ENCODE data around the gene ZNF236. TPM values are rescaled to one million over a fixed set of nuclear protein-coding genes. Genes with fewer than 3 reads are reported as not detected.
"Not testable (repeated sequence)": the region's sequence is repeated elsewhere in the genome, so short reads cannot be mapped to it uniquely, and the experiment has no call there.

ZNF236 gene
- total and polyA plus RNA-seq, 3 experiments from 2014 or later: 11.1 to 15.9 (median 13.4) TPM

DNA sequence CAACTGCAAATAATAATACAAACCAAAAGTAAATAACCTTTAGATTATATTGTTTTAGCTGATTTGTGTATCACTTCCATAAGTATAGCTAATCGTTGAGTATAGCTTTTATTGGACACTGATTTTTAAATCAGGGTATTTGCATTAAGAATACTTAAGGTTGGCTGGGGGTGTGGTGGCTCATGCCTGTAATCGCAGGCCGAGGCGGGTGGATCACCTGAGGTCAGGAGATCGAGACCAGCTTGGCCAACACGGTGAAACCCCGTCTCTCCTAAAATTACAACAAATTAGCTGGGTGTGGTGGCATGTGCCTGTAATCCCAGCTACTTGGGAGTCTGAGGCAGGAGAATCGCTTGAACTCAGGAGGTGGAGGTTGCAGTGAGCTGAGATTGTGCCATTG, 122.0 kb downstream of the ZNF236 start:
- H3K36me3 Mint-ChIP-seq: peaks cover 20 to 53% (median 39%) of the 10 kb centered on the region in 3 donors
- H3K27ac ChIP-seq (ENCODE audit: low read depth, low read length); CTCF ChIA-PET; H3K27me3 ChIP-seq (ENCODE audit: insufficient read depth, low read length, poor library complexity, severe bottlenecking); H3K36me3 ChIP-seq (ENCODE audit: insufficient read depth, low read length); H3K9me3 ChIP-seq (ENCODE audit: low read length); DNase-seq; H3K4me3 ChIP-seq (ENCODE audit: low read length); POLR2A ChIA-PET; H3K4me3 Mint-ChIP-seq; H3K27ac Mint-ChIP-seq; H3K27me3 Mint-ChIP-seq; H3K9me3 Mint-ChIP-seq: not testable (repeated sequence)
- H3K4me1 ChIP-seq (ENCODE audit: insufficient read depth, low read length): peaks cover 11% of the 10 kb centered on the region
- peaks cover 28 to 37% (median 33%) of the 10 kb centered on the region in 3 donors for H3K4me1 Mint-ChIP-seq

DNA sequence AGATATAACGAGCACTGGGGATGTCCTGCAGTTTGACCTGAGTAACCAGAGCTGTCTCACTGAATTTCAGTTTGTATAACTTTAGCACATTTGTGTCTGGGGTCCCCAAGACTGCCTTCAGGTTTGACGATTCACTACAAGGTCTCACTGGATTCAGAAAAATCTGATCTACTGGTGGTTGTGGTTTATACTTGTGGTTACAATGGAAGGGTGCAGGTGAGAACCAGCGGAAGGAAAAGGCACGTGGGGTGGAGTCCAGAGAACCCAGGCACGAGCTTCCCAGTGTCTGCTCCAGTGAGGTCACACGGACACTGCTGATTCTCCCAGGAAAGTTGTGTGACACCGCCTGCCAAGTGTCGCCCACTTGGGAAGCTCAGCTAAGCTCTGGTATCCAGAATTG, 126.0 kb downstream of the ZNF236 start:
- DNase-seq: no peak
- ChIA-PET POLR2A (no interaction called here), CTCF (no interaction called here)
- H3K27ac Mint-ChIP-seq: peak overlapping the region in 4 of 8 donors; percentile 11 to 61 (median 30)
- Histone ChIP-seq H3K36me3 (ENCODE audit: insufficient read depth, low read length) (peaks cover 9% of the 10 kb centered on the region), H3K4me1 (ENCODE audit: insufficient read depth, low read length) (peaks cover 11% of the 10 kb centered on the region), H3K9me3 (ENCODE audit: low read length) (no peaks in the 10 kb centered on the region), H3K4me3 (ENCODE audit: low read length) (no peak overlapping the region), H3K27ac (ENCODE audit: low read depth, low read length) (no peak overlapping the region), H3K27me3 (ENCODE audit: insufficient read depth, low read length, poor library complexity, severe bottlenecking) (no peaks in the 10 kb centered on the region)
- H3K9me3 Mint-ChIP-seq: peaks cover 0 to 4% (median 0%) of the 10 kb centered on the region in 5 donors
- peaks cover 37 to 73% (median 45%) of the 10 kb centered on the region in 3 donors for H3K36me3 Mint-ChIP-seq
- H3K4me1 Mint-ChIP-seq: peaks cover 42 to 59% (median 54%) of the 10 kb centered on the region in 3 donors
- H3K27me3 Mint-ChIP-seq: peaks cover 0 to 3% of the 10 kb centered on the region in 2 donors
- H3K4me3 Mint-ChIP-seq: peak overlapping the region in 5 of 7 donors; percentile 53 to 73 (median 64)

DNA sequence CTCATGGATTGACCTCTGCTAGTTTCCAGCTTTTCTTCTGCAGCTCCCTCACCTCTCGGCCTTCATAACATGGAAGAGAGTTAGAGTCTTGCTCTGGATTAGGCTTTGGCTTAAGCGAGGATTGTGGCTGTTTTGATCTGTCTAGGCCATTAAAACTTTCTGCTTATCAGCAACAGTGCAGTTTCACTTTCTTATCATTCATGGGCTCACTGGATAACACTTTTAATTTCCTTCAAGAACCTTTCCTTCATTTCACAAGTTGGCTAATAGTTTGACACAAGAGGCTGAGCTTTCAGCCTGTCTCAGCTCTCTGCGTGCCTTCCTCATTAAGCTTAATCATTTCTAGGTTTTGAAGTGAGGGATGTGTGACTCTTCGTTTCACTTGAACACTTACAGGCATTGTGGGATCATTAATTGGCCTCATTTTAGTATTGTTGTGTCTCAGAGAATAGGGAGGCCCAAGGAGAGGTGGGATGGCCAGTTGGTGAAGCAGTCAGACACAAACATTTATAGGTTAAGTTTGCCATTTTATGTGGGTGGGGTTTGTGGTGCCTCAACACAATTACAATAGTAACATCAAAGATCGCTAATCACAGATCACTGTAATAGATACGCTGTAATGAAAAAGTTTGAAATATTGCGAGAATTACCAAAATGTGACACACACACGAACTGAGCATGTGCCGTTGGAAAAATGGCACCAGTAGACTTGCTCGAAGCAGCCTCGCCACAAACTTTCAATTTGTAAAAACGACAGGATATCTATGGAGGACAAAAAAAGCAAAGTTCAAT, 129.3 kb downstream of the ZNF236 start:
- Histone ChIP-seq H3K9me3 (ENCODE audit: low read length) (no peaks in the 10 kb centered on the region), H3K36me3 (ENCODE audit: insufficient read depth, low read length) (peaks cover 13% of the 10 kb centered on the region), H3K27ac (ENCODE audit: low read depth, low read length) (no peak overlapping the region), H3K27me3 (ENCODE audit: insufficient read depth, low read length, poor library complexity, severe bottlenecking) (no peaks in the 10 kb centered on the region), H3K4me1 (ENCODE audit: insufficient read depth, low read length) (peaks cover 11% of the 10 kb centered on the region), H3K4me3 (ENCODE audit: low read length) (no peak overlapping the region)
- ChIA-PET CTCF (no interaction called here), POLR2A (no interaction called here)
- peak overlapping the region in 5 of 8 donors; percentile 16 to 62 (median 30) for H3K27ac Mint-ChIP-seq
- peaks cover 37 to 49% (median 48%) of the 10 kb centered on the region in 3 donors for H3K4me1 Mint-ChIP-seq
- peak overlapping the region in 1 of 7 donors; percentile 35 for H3K4me3 Mint-ChIP-seq
- peaks cover 22 to 82% (median 31%) of the 10 kb centered on the region in 3 donors for H3K36me3 Mint-ChIP-seq
- no peaks in the 10 kb centered on the region for H3K9me3 Mint-ChIP-seq
- peaks cover 0 to 3% of the 10 kb centered on the region in 2 donors for H3K27me3 Mint-ChIP-seq
- no peak for DNase-seq

DNA sequence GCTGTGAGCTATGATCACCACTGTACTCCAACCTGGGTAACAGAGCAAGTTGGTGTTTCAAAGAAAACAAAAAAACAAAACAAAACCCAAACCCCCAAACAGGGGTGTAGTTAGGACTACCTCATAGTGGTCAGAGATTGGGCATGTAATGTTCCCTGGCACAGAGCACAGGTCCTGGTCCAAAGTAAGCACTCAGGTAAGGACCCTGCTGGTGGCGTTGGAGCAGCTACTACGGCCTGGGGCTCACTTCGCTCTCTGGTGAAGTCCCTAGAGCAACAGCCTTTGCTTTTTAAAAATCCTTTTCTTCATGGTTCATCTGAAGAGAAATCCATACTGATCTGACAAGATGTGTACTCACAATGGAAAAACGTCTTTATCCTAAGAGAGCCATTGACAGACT, 130.4 kb downstream of the ZNF236 start:
- Histone ChIP-seq H3K9me3 (ENCODE audit: low read length) (no peaks in the 10 kb centered on the region), H3K27me3 (ENCODE audit: insufficient read depth, low read length, poor library complexity, severe bottlenecking) (no peaks in the 10 kb centered on the region), H3K4me3 (ENCODE audit: low read length) (no peak overlapping the region), H3K27ac (ENCODE audit: low read depth, low read length) (no peak overlapping the region), H3K36me3 (ENCODE audit: insufficient read depth, low read length) (peaks cover 16% of the 10 kb centered on the region), H3K4me1 (ENCODE audit: insufficient read depth, low read length) (peaks cover 11% of the 10 kb centered on the region)
- no peak overlapping the region for H3K4me3 Mint-ChIP-seq
- no peak for DNase-seq
- no peak overlapping the region for H3K27ac Mint-ChIP-seq
- peaks cover 17 to 84% (median 30%) of the 10 kb centered on the region in 3 donors for H3K36me3 Mint-ChIP-seq
- H3K9me3 Mint-ChIP-seq: no peaks in the 10 kb centered on the region
- ChIA-PET POLR2A (no interaction called here), CTCF (interaction anchor here (1.0 kb wide), 1 partner anchor 31 kb away, joined by 3 read pairs; no protein-coding TSS in a partner anchor)
- H3K27me3 Mint-ChIP-seq: no peaks in the 10 kb centered on the region
- H3K4me1 Mint-ChIP-seq: peaks cover 30 to 48% (median 43%) of the 10 kb centered on the region in 3 donors

DNA sequence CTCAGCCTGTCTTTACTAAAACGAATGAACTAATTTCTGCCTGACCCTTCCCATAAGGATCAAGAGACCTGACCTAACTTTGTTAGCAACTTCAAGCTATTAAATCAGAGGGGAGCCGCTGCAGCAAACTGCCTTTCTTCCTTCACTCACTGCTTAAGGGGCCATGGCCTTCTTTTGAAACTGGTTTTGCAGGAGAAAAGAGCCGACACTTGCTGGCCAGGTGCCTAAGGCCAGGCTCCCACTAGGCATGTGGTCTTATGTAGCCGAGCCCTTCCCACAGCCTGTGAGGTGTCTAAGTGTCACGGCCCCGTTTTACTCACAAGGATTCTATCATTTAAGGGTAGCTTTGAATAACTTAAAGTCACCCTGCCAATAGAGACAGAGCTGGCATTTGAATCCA, 130.8 kb downstream of the ZNF236 start:
- ChIA-PET POLR2A (no interaction called here), CTCF (interaction anchor here (1.0 kb wide), 1 partner anchor 30 kb away, joined by 3 read pairs; no protein-coding TSS in a partner anchor)
- no peak for DNase-seq
- H3K9me3 Mint-ChIP-seq: no peaks in the 10 kb centered on the region
- Histone ChIP-seq H3K9me3 (ENCODE audit: low read length) (no peaks in the 10 kb centered on the region), H3K27ac (ENCODE audit: low read depth, low read length) (no peak overlapping the region), H3K4me3 (ENCODE audit: low read length) (no peak overlapping the region), H3K4me1 (ENCODE audit: insufficient read depth, low read length) (peaks cover 8% of the 10 kb centered on the region), H3K36me3 (ENCODE audit: insufficient read depth, low read length) (peaks cover 20% of the 10 kb centered on the region), H3K27me3 (ENCODE audit: insufficient read depth, low read length, poor library complexity, severe bottlenecking) (no peaks in the 10 kb centered on the region)
- H3K36me3 Mint-ChIP-seq: peaks cover 13 to 84% (median 32%) of the 10 kb centered on the region in 3 donors
- peaks cover 26 to 44% (median 39%) of the 10 kb centered on the region in 3 donors for H3K4me1 Mint-ChIP-seq
- H3K27ac Mint-ChIP-seq: no peak overlapping the region
- no peaks in the 10 kb centered on the region for H3K27me3 Mint-ChIP-seq
- H3K4me3 Mint-ChIP-seq: no peak overlapping the region

DNA sequence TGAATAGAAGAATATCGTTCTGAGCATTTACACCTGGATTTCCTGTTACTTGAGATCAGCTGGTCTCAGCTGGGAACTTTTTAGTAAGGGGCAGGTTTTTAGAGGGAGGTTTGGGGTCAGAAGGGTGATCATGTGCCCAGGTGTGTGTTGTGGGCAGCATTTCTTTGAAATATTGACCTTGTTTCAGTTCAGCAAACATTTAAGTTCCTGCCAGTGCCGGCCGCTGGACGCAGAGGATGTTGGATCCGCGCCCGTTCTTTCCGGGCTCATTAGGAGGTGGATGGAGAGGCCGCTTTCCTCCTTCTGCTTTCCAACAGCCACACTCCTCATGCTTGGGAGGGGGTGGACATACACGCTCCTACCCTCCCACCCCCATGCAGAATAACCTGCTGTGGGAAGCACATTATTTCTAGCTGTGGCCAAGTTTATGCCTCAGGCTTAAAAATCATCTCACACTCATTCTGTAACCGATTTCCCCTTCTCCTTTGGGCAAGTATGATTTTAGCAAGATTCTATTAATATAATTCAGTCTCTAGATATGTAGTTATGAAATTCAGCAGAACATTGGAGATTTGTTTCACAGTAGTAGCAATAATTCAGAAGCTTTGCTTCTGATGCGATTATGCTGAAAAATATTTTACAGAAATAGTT, 131.4 kb downstream of the ZNF236 start:
- no peak overlapping the region for H3K4me3 ChIP-seq (ENCODE audit: low read length)
- CTCF ChIA-PET: no interaction called here
- H3K4me1 ChIP-seq (ENCODE audit: insufficient read depth, low read length): peaks cover 2% of the 10 kb centered on the region
- Mint-ChIP-seq H3K27me3 (no peaks in the 10 kb centered on the region), H3K4me3 (no peak overlapping the region), H3K9me3 (no peaks in the 10 kb centered on the region), H3K4me1 (peaks cover 21 to 39% (median 34%) of the 10 kb centered on the region in 3 donors), H3K27ac (peak overlapping the region in 1 of 8 donors; percentile 2), H3K36me3 (peaks cover 13 to 83% (median 33%) of the 10 kb centered on the region in 3 donors)
- POLR2A ChIA-PET: no interaction called here
- H3K27me3 ChIP-seq (ENCODE audit: insufficient read depth, low read length, poor library complexity, severe bottlenecking): no peaks in the 10 kb centered on the region
- H3K27ac ChIP-seq (ENCODE audit: low read depth, low read length): no peak overlapping the region
- no peak for DNase-seq
- no peaks in the 10 kb centered on the region for H3K9me3 ChIP-seq (ENCODE audit: low read length)
- peaks cover 25% of the 10 kb centered on the region for H3K36me3 ChIP-seq (ENCODE audit: insufficient read depth, low read length)

DNA sequence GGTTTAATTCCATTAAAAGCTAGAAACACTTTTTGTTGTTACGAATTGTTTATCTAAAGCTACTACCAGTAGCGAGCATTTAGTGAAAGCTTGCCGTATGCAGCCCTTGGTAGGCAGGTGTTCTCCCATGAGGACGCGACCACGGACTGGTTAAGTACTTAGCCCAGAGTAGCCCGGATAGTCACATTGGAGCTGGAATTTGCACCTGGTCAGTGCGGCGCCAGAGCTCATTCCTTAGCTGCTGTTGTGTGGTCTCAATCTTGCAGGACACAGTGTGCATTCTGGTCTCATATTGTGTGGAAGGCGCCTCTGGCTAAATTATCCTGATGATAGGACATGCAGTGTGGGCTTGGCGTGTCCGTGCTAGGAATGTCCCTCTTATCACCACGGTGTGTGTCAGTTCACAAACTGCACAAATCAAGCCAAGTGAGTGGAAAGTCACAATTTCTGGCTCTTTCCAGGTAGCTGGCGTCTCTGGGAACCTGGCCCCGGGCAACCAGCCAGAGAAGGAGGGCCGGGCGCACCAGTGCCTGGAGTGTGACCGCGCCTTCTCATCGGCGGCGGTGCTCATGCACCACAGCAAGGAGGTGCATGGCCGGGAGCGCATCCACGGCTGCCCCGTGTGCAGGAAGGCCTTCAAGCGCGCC, 133.3 kb downstream of the ZNF236 start:
- peaks cover 28% of the 10 kb centered on the region for H3K36me3 ChIP-seq (ENCODE audit: insufficient read depth, low read length)
- ChIA-PET CTCF (interaction anchor here (0.6 kb wide), 1 partner anchor 142 kb away, joined by 3 read pairs; no protein-coding TSS in a partner anchor), POLR2A (no interaction called here)
- no peaks in the 10 kb centered on the region for H3K4me1 ChIP-seq (ENCODE audit: insufficient read depth, low read length)
- no peaks in the 10 kb centered on the region for H3K9me3 Mint-ChIP-seq
- H3K27me3 Mint-ChIP-seq: no peaks in the 10 kb centered on the region
- no peaks in the 10 kb centered on the region for H3K9me3 ChIP-seq (ENCODE audit: low read length)
- no peaks in the 10 kb centered on the region for H3K27me3 ChIP-seq (ENCODE audit: insufficient read depth, low read length, poor library complexity, severe bottlenecking)
- H3K4me3 ChIP-seq (ENCODE audit: low read length): no peak overlapping the region
- no peak for DNase-seq
- H3K4me1 Mint-ChIP-seq: peaks cover 10 to 25% (median 18%) of the 10 kb centered on the region in 3 donors
- H3K27ac Mint-ChIP-seq: no peak overlapping the region
- no peak overlapping the region for H3K4me3 Mint-ChIP-seq
- H3K36me3 Mint-ChIP-seq: peaks cover 13 to 89% (median 42%) of the 10 kb centered on the region in 3 donors
- no peak overlapping the region for H3K27ac ChIP-seq (ENCODE audit: low read depth, low read length)
